Naive thymus-derived CD4-positive, alpha-beta T cell (primary cell): ENCODE data around the gene ZGLP1. TPM values are rescaled to one million over a fixed set of nuclear protein-coding genes. Genes with fewer than 3 reads are reported as not detected.

ENCODE experiments used
- ATAC-seq: fragments of 150-1000 bp; cut with Tn5 transposase; 2 replicates; pipeline ENCODE4 v1.10.0; 2021; ENCODE audit warnings: mild to moderate bottlenecking, moderate library complexity
- CTCF ChIA-PET: fragments of 350-600 bp; sonication (Branson Sonifier 250); formaldehyde crosslinking; loops from one replicate; lab custom pipeline; 2021; ENCODE audit warnings: antibody characterized with exemption; lab: Charles Lee
- POLR2A ChIA-PET: fragments of 350-600 bp; sonication (Branson Sonifier 250); formaldehyde crosslinking; loops from one replicate; lab custom pipeline; 2021; ENCODE audit warnings: antibody characterized with exemption, inconsistent platforms; lab: Charles Lee
- DNase-seq, 9 donors: peaks; one replicate each; pipeline versions ENCODE4 v3.0.0 to v3.0.0-alpha.2; 2020 to 2022; ENCODE audit warnings: mixed read lengths in 1 of 9
- H3K27ac ChIP-seq: one replicate; pipeline ENCODE4 v1.7.0; 2013; ENCODE audit warnings: mild to moderate bottlenecking, low read depth, low read length, moderate library complexity
- H3K27me3 ChIP-seq, 2 donors: one replicate each; pipeline ENCODE4 v1.7.0; 2013; ENCODE audit warnings: low read length in 2 of 2, mild to moderate bottlenecking in 2 of 2, moderate library complexity in 2 of 2; ENCODE audit not compliant: control insufficient read depth in 2 of 2, insufficient read depth in 2 of 2
- H3K36me3 ChIP-seq, 3 experiments: 1 replicate in 2 of 3; 2 replicates in 1 of 3; pipeline ENCODE4 v1.7.0; 2013; ENCODE audit warnings: low read length in 3 of 3, mild to moderate bottlenecking in 3 of 3, moderate library complexity in 1 of 3; ENCODE audit not compliant: insufficient read depth in 3 of 3, control insufficient read depth in 2 of 3
- H3K4me1 ChIP-seq, 2 donors: one replicate each; pipeline ENCODE4 v1.7.0; 2013; ENCODE audit warnings: low read length in 2 of 2, mild to moderate bottlenecking in 2 of 2, moderate library complexity in 1 of 2; ENCODE audit not compliant: control insufficient read depth in 2 of 2, insufficient read depth in 2 of 2
- H3K4me3 ChIP-seq: 2 replicates; pipeline ENCODE4 v1.7.0; 2013; ENCODE audit warnings: mild to moderate bottlenecking, low read length
- H3K9me3 ChIP-seq, 3 experiments: 1 replicate in 2 of 3; 2 replicates in 1 of 3; pipeline ENCODE4 v1.7.0; 2013; ENCODE audit warnings: low read length in 3 of 3; ENCODE audit not compliant: control insufficient read depth in 2 of 3
- H3K27ac Mint-ChIP-seq, 9 donors: one replicate each; pipeline ENCODE4 v1.8.0; 2020 to 2022; ENCODE audit warnings: mixed read lengths in 9 of 9, mild to moderate bottlenecking in 8 of 9, moderate library complexity in 5 of 9, inconsistent platforms in 2 of 9
- H3K27me3 Mint-ChIP-seq, 5 donors: one replicate each; pipeline ENCODE4 v1.8.0; 2021 to 2022; ENCODE audit warnings: mixed read lengths in 5 of 5, mild to moderate bottlenecking in 1 of 5
- H3K36me3 Mint-ChIP-seq, 5 donors: one replicate each; pipeline ENCODE4 v1.8.0; 2020 to 2022; ENCODE audit warnings: mixed read lengths in 5 of 5, mild to moderate bottlenecking in 3 of 5, inconsistent platforms in 1 of 5
- H3K4me1 Mint-ChIP-seq, 7 donors: one replicate each; pipeline ENCODE4 v1.8.0; 2020 to 2022; ENCODE audit warnings: mixed read lengths in 7 of 7, mild to moderate bottlenecking in 3 of 7, inconsistent platforms in 1 of 7
- H3K4me3 Mint-ChIP-seq, 10 donors: one replicate each; pipeline ENCODE4 v1.8.0; 2020 to 2022; ENCODE audit warnings: mild to moderate bottlenecking in 10 of 10, mixed read lengths in 10 of 10, moderate library complexity in 6 of 10, inconsistent platforms in 2 of 10
- H3K9me3 Mint-ChIP-seq, 11 donors: one replicate each; pipeline ENCODE4 v1.8.0; 2020 to 2022; ENCODE audit warnings: mixed read lengths in 11 of 11, mild to moderate bottlenecking in 4 of 11, inconsistent platforms in 1 of 11, moderate library complexity in 1 of 11
- intact Hi-C, 2 donors: fragments of 100-400 bp; cut with micrococcal nuclease; formaldehyde crosslinking; loops; one replicate each; pipeline ENCODE4 v1.15.1; 2023
- polyA plus RNA-seq, 2 donors: library from polyadenylated mRNA; unstranded; fragments of 300-500 nt; fragmentation: Illumina TruSeq; gene quantifications; one replicate each; pipeline ENCODE4 v1.2.3, GENCODE V29; 2021
- total RNA-seq, 6 experiments: library from RNA in 5 of 6; stranded (reverse) in 5 of 6; gene quantifications; 1 replicate in 5 of 6; 2 replicates in 1 of 6; pipeline ENCODE4 v1.2.3 and lab custom pipeline; 2021 to 2026

Gene ZGLP1
- total and polyA plus RNA-seq, 7 experiments from 2014 or later = 0.22 to 11.4 (median 5.7) TPM; not detected in 1

DNA sequence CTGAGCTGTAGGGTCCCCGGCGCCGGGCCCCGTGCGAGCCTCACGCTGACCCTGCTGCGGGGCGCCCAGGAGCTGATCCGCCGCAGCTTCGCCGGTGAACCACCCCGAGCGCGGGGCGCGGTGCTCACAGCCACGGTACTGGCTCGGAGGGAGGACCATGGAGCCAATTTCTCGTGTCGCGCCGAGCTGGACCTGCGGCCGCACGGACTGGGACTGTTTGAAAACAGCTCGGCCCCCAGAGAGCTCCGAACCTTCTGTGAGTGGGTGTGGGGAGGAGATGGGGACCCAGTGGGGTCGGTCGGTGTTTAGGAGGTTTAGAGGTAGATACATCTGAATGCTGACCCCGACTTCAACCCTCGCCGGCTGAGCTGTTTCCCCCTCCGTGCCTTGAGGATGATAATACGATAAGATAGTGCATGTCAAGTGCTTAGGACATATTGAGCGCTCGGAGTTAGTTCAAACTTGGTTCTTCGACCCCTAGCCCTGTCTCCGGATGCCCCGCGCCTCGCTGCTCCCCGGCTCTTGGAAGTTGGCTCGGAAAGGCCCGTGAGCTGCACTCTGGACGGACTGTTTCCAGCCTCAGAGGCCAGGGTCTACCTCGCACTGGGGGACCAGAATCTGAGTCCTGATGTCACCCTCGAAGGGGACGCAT lies 17.9 kb downstream of the ZGLP1 start:
- Mint-ChIP-seq H3K4me3 (peak overlapping the region; percentile 70 to 87 (median 81)), H3K36me3 (peaks cover 0 to 12% (median 0%) of the 10 kb centered on the region in 5 donors), H3K9me3 (peaks cover 0 to 4% (median 0%) of the 10 kb centered on the region in 11 donors), H3K27me3 (peaks cover 43 to 79% (median 52%) of the 10 kb centered on the region in 5 donors), H3K4me1 (peaks cover 44 to 75% (median 66%) of the 10 kb centered on the region in 7 donors), H3K27ac (peak overlapping the region in 3 of 9 donors; percentile 34 to 80 (median 48))
- POLR2A ChIA-PET = interaction anchor here (0.6 to 5.3 kb wide), 2 partner anchors 12 to 21 kb away, joined by 6 to 28 read pairs; partner anchors contain the start of gene ICAM1
- ATAC-seq (no peak), DNase-seq (peak in 2 of 9 donors; percentile 23 to 29)
- Histone ChIP-seq H3K36me3 (no peaks in the 10 kb centered on the region), H3K9me3 (no peaks in the 10 kb centered on the region), H3K4me3 (peak overlapping the region; percentile 54), H3K27me3 (peaks cover 8 to 58% of the 10 kb centered on the region in 2 donors), H3K27ac (no peak overlapping the region), H3K4me1 (peaks cover 62 to 73% of the 10 kb centered on the region in 2 donors)
- CTCF ChIA-PET = interaction anchor here (1.5 kb wide), 2 partner anchors 22 to 97 kb away, joined by 5 read pairs; no protein-coding TSS in a partner anchor
- intact Hi-C loops = loop anchor here in 1 of 2 donors (5.0 kb wide), 1 partner anchor 221 kb away; no protein-coding TSS in a partner anchor

DNA sequence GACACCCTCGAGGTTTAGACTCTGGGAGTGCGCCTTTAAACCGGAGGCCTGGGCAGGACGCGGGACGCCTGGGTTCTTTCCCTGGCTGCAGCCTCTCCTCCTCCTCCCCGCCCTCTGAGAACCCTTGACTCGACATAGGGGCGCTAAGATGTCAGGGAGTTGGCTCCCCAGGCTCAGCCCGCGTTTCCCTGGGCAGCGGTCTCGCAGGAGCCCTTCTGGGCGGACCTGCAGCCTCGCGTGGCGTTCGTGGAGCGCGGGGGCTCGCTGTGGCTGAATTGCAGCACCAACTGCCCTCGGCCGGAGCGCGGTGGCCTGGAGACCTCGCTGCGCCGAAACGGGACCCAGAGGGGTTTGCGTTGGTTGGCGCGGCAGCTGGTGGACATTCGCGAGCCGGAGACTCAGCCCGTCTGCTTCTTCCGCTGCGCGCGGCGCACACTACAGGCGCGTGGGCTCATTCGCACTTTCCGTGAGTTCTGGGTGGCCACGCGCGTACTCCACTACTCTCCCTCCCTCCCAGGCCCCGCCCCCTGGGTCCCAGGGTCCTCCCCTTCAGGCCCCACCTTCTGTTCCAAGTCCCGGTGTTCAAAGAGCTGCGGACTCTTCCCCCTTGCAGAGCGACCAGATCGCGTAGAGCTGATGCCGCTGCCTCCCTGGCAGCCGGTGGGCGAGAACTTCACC lies 18.6 kb downstream of the ZGLP1 start:
- ChIA-PET POLR2A (interaction anchor here (0.6 to 5.3 kb wide), 2 partner anchors 11 to 20 kb away, joined by 6 to 28 read pairs; partner anchors contain the start of gene ICAM1), CTCF (interaction anchor here (1.0 to 1.5 kb wide), 2 partner anchors 24 to 98 kb away, joined by 3 to 5 read pairs; no protein-coding TSS in a partner anchor)
- Histone ChIP-seq H3K9me3 (no peaks in the 10 kb centered on the region), H3K4me1 (peaks cover 61 to 77% of the 10 kb centered on the region in 2 donors), H3K36me3 (no peaks in the 10 kb centered on the region), H3K27ac (no peak overlapping the region), H3K27me3 (peaks cover 8 to 58% of the 10 kb centered on the region in 2 donors), H3K4me3 (peak overlapping the region; percentile 57)
- Mint-ChIP-seq H3K9me3 (peaks cover 0 to 4% (median 0%) of the 10 kb centered on the region in 11 donors), H3K4me1 (peaks cover 49 to 82% (median 72%) of the 10 kb centered on the region in 7 donors), H3K4me3 (peak overlapping the region; percentile 59 to 87 (median 81)), H3K27me3 (peaks cover 43 to 78% (median 52%) of the 10 kb centered on the region in 5 donors), H3K27ac (peak overlapping the region in 2 of 9 donors; percentile 22 to 69), H3K36me3 (peaks cover 0 to 17% (median under 1%) of the 10 kb centered on the region in 5 donors)
- ATAC-seq (peak; percentile 25), DNase-seq (peak in 5 of 9 donors; percentile 34 to 68 (median 39))
- intact Hi-C loops = loop anchor here in 1 of 2 donors (5.0 kb wide), 1 partner anchor 221 kb away; no protein-coding TSS in a partner anchor

DNA sequence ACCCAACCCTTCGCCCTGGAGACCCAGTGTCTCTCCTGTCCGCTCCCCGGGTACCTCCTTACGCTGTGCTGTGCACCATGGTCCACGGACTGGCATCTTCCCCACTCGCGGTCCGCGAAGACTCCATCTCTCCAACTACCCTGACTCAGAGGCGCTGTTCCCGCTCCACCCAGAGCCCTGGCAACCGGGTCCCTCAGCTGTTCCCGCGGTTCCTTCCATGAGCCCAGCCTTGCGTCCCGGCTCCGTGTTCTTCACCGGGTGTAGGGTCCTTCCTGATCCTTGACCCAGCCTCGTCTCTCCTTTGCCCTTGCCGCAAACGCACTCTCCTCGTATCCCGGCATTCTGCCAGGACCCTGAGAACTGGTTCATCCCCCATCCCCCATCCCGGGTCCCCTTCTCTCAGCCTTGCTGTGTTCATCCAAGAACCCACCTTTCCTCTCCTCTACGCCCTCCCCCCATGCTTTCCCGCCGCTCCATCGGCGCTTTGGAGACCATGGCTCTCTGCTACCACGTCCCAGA lies 19.2 kb downstream of the ZGLP1 start:
- ChIA-PET CTCF (interaction anchor here (1.0 kb wide), 1 partner anchor 23 kb away, joined by 3 read pairs; no protein-coding TSS in a partner anchor), POLR2A (interaction anchor here (1.1 to 5.3 kb wide), 2 partner anchors 20 to 96 kb away, joined by 3 to 28 read pairs; partner anchors contain the start of gene ICAM1)
- peaks cover 8 to 58% of the 10 kb centered on the region in 2 donors for H3K27me3 ChIP-seq
- no peak overlapping the region for H3K27ac ChIP-seq
- intact Hi-C loops = loop anchor here in 1 of 2 donors (5.0 kb wide), 1 partner anchor 222 kb away; no protein-coding TSS in a partner anchor
- H3K4me3 ChIP-seq = peak overlapping the region; percentile 57
- Mint-ChIP-seq H3K27me3 (peaks cover 38 to 72% (median 47%) of the 10 kb centered on the region in 5 donors), H3K27ac (peak overlapping the region in 3 of 9 donors; percentile 14 to 69 (median 22)), H3K4me1 (peaks cover 43 to 76% (median 66%) of the 10 kb centered on the region in 7 donors), H3K36me3 (peaks cover under 1 to 20% (median 5%) of the 10 kb centered on the region in 5 donors), H3K9me3 (peaks cover 0 to 4% (median 0%) of the 10 kb centered on the region in 11 donors), H3K4me3 (peak overlapping the region; percentile 59 to 87 (median 81))
- DNase-seq (peak in 2 of 9 donors; percentile 11 to 23), ATAC-seq (no peak)
- peaks cover 0 to 5% (median 0%) of the 10 kb centered on the region in 3 experiments for H3K36me3 ChIP-seq
- H3K9me3 ChIP-seq = no peaks in the 10 kb centered on the region
- H3K4me1 ChIP-seq = peaks cover 55 to 73% of the 10 kb centered on the region in 2 donors

DNA sequence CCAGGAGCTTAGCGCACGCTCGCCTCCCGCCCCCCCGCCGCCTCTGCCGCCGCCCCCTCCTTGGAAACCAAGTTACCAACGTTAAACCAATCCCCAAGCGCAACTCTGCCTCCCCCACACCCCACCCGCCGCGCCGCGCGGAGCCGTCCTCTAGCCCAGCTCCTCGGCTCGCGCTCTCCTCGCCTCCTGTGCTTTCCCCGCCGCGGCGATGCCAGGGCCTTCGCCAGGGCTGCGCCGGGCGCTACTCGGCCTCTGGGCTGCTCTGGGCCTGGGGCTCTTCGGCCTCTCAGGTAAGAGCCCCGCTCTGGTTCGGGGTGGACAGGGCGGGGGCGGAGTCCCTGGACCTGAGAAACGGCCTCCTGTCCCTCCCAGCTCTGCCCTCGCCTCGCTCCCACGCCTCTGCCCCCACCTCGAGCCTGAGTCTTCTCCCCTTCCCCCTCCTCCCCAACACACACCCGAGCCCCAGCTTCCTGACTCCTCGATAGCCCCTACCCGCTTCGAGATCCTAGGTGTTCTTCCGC lies 19.7 kb downstream of the ZGLP1 start, which contains the start of gene ICAM5:
Gene ICAM5, plus strand, starts transcription at position 117 of the 521 bp plus-strand sequence. Its CDS starts 92 bp downstream, at position 209.
- H3K36me3 ChIP-seq = peaks cover 0 to 11% (median 0%) of the 10 kb centered on the region in 3 experiments
- H3K9me3 Mint-ChIP-seq = peaks cover 0 to 4% (median 0%) of the 10 kb centered on the region in 11 donors
- peaks cover 37 to 68% (median 46%) of the 10 kb centered on the region in 5 donors for H3K27me3 Mint-ChIP-seq
- H3K4me1 Mint-ChIP-seq = peaks cover 43 to 79% (median 66%) of the 10 kb centered on the region in 7 donors
- peaks cover 50 to 69% of the 10 kb centered on the region in 2 donors for H3K4me1 ChIP-seq
- H3K4me3 Mint-ChIP-seq = peak within 1 kb of the TSS; percentile 70 to 87 (median 81)
- peak within 1 kb of the TSS; percentile 57 for H3K4me3 ChIP-seq
- no peaks in the 10 kb centered on the region for H3K9me3 ChIP-seq
- ChIA-PET POLR2A (interaction anchor here (0.9 to 5.3 kb wide), 4 partner anchors 19 to 96 kb away, joined by 3 to 28 read pairs (median 4); partner anchors contain the start of genes FDX2 and ICAM1), CTCF (interaction anchor here (1.0 to 1.1 kb wide), 2 partner anchors 23 to 27 kb away, joined by 3 read pairs; no protein-coding TSS in a partner anchor)
- H3K27me3 ChIP-seq = peaks cover 8 to 56% of the 10 kb centered on the region in 2 donors
- peaks cover 6 to 24% (median 10%) of the 10 kb centered on the region in 5 donors for H3K36me3 Mint-ChIP-seq
- DNase-seq (peak in 2 of 9 donors; percentile 22 to 57), ATAC-seq (no peak)
- H3K27ac ChIP-seq = no peak within 1 kb of the TSS
- intact Hi-C loops = loop anchor here (1.0 to 5.0 kb wide), 5 partner anchors 19 to 222 kb away; partner anchors contain the start of genes ICAM1 (in 1 of the 2) and RAVER1 (in 1 of the 2)
- H3K27ac Mint-ChIP-seq = peak within 1 kb of the TSS in 4 of 9 donors; percentile 14 to 69 (median 30)

DNA sequence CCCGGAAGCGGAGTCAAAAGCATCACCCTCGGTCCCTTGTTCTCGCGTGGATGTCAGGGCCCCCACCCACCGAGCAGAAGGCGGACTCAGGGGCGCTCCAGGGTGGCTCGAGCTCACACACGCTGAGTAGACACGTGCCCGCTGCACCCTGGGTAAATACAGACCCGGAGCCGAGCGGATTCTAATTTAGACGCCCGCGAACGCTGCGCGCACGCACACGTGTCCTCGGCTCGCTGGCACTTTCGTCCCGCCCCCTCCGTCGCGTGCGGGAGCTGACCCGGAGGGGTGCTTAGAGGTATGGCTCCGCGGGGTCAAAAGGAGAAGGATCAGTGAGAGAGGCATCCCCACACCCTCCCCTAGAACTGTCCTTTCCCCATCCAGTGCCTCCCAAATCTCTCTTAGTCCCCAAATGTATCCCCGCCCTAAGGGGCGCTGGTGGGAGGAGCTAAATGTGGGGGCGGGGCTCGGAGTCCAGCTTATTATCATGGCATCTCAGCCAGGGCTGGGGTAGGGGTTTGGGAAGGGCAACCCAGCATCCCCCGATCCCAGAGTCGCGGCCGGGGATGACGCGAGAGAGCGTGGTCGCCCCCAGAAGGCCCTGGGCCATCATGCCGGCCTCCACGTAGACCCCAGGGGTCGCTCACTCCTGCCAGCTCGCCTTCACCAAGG lies 20.3 kb downstream of the ZGLP1 start:
- Mint-ChIP-seq H3K27me3 (peaks cover 33 to 62% (median 46%) of the 10 kb centered on the region in 5 donors), H3K4me3 (peak overlapping the region; percentile 70 to 87 (median 80)), H3K27ac (peak overlapping the region in 1 of 9 donors; percentile 38), H3K9me3 (peaks cover 0 to 4% (median 0%) of the 10 kb centered on the region in 11 donors), H3K4me1 (peaks cover 43 to 73% (median 66%) of the 10 kb centered on the region in 7 donors), H3K36me3 (peaks cover 7 to 27% (median 10%) of the 10 kb centered on the region in 5 donors)
- intact Hi-C loops = loop anchor here (1.0 to 5.0 kb wide), 4 partner anchors 18 to 188 kb away; partner anchors contain the start of genes ICAM1 (in 1 of the 2) and RAVER1 (in 1 of the 2)
- CTCF ChIA-PET = interaction anchor here (1.1 kb wide), 1 partner anchor 27 kb away, joined by 3 read pairs; no protein-coding TSS in a partner anchor
- peak; percentile 60 for ATAC-seq
- peak; percentile 38 to 68 (median 55) for DNase-seq
- Histone ChIP-seq H3K27me3 (peaks cover 8 to 50% of the 10 kb centered on the region in 2 donors), H3K9me3 (no peaks in the 10 kb centered on the region), H3K27ac (no peak overlapping the region), H3K4me1 (peaks cover 50 to 64% of the 10 kb centered on the region in 2 donors), H3K4me3 (peak overlapping the region; percentile 57), H3K36me3 (peaks cover 0 to 17% (median 0%) of the 10 kb centered on the region in 3 experiments)
- POLR2A ChIA-PET = interaction anchor here (0.5 to 5.3 kb wide), 5 partner anchors 19 to 867 kb away, joined by 3 to 28 read pairs (median 3); partner anchors contain the start of genes FDX2 and ICAM1
